ENCODE results near the gene OR4X2. TPM values are rescaled to one million over a fixed set of nuclear protein-coding genes. Genes with fewer than 3 reads are reported as not detected.
"Not testable (repeated sequence)": the region's sequence is repeated elsewhere in the genome, so short reads cannot be mapped to it uniquely, and the experiment has no call there.

OR4X2 gene
- total RNA-seq, 2 experiments from 2014 or later, result not detected

GRCh38 chr11:48216510-48216909, 28.4 kb upstream of the OR4X2 start, which contains the start of gene OR4B1:
TSS of gene OR4B1 (plus strand) at chr11:48216810. CDS start at chr11:48216810, 0 bp downstream.
- no peak for TF ChIP-seq CTCF (IDR thresholded peaks at IDR 0.05)
- POLR2A ChIA-PET, result no interaction called here

GRCh38 chr11:48228761-48229160, 16.1 kb upstream of the OR4X2 start:
- H3K4me3 Mint-ChIP-seq, result no peak overlapping the region
- POLR2A ChIA-PET, result no interaction called here

More at GRCh38 chr11:48216510-48216909, 28.4 kb upstream of the OR4X2 start, which contains the start of gene OR4B1:
- no peaks in the 10 kb centered on the region for H3K9me3 Mint-ChIP-seq
- no peaks in the 10 kb centered on the region for H3K4me1 Mint-ChIP-seq (ENCODE audit: low read depth)
- no peaks in the 10 kb centered on the region for H3K36me3 Mint-ChIP-seq (ENCODE audit: low read depth)
- no peaks in the 10 kb centered on the region for H3K27me3 Mint-ChIP-seq
- Histone ChIP-seq H3K36me3 (ENCODE audit: insufficient read depth, low read length) (no peaks in the 10 kb centered on the region), H3K27ac (ENCODE audit: low read depth in 1 of 2, low read length in 2 of 2) (no peak within 1 kb of the TSS), H3K4me1 (ENCODE audit: insufficient read depth, low read length) (no peaks in the 10 kb centered on the region), H3K27me3 (ENCODE audit: control insufficient read depth in 1 of 2, insufficient read depth in 2 of 2, low read length in 2 of 2) (peaks cover 5 to 11% of the 10 kb centered on the region in 2 experiments), H3K4me3 (ENCODE audit: low read length) (no peak within 1 kb of the TSS), H3K9me3 (ENCODE audit: control insufficient read depth in 1 of 2, insufficient read depth in 1 of 2, low read length in 2 of 2) (no peaks in the 10 kb centered on the region)
- H3K27ac Mint-ChIP-seq, result no peak within 1 kb of the TSS
- DNase-seq (no peak), ATAC-seq (ENCODE audit: poor library complexity) (no peak)
- H3K4me3 Mint-ChIP-seq, result no peak within 1 kb of the TSS
- CTCF ChIA-PET, result no interaction called here
- intact Hi-C loops (cut with DNase I, micrococcal nuclease), result no loop called here

GRCh38 chr11:48230057-48230456, 14.8 kb upstream of the OR4X2 start:
- H3K27ac ChIP-seq (ENCODE audit: low read depth in 1 of 2, low read length in 2 of 2); H3K36me3 Mint-ChIP-seq (ENCODE audit: low read depth); DNase-seq; POLR2A ChIA-PET; H3K36me3 ChIP-seq (ENCODE audit: insufficient read depth, low read length); H3K27ac Mint-ChIP-seq; H3K4me1 ChIP-seq (ENCODE audit: insufficient read depth, low read length); ATAC-seq (ENCODE audit: poor library complexity); H3K27me3 ChIP-seq (ENCODE audit: control insufficient read depth in 1 of 2, insufficient read depth in 2 of 2, low read length in 2 of 2); intact Hi-C loops (cut with DNase I, micrococcal nuclease); H3K4me1 Mint-ChIP-seq (ENCODE audit: low read depth); H3K9me3 Mint-ChIP-seq; CTCF ChIA-PET; H3K4me3 ChIP-seq (ENCODE audit: low read length); H3K4me3 Mint-ChIP-seq: not testable (repeated sequence)
- H3K27me3 Mint-ChIP-seq, result peaks cover 29% of the 10 kb centered on the region
- peaks cover 0 to 14% of the 10 kb centered on the region in 2 experiments for H3K9me3 ChIP-seq (ENCODE audit: control insufficient read depth in 1 of 2, insufficient read depth in 1 of 2, low read length in 2 of 2)

More at GRCh38 chr11:48228761-48229160, 16.1 kb upstream of the OR4X2 start:
- ATAC-seq (ENCODE audit: poor library complexity) (no peak), DNase-seq (peak in 1 of 14 experiments; percentile 6)
- no peaks in the 10 kb centered on the region for H3K4me1 Mint-ChIP-seq (ENCODE audit: low read depth)
- H3K27ac ChIP-seq (ENCODE audit: low read depth in 1 of 2, low read length in 2 of 2), result no peak overlapping the region
- H3K9me3 Mint-ChIP-seq, result no peaks in the 10 kb centered on the region
- H3K9me3 ChIP-seq (ENCODE audit: control insufficient read depth in 1 of 2, insufficient read depth in 1 of 2, low read length in 2 of 2), result peaks cover 0 to 14% of the 10 kb centered on the region in 2 experiments
- H3K36me3 ChIP-seq (ENCODE audit: insufficient read depth, low read length), result no peaks in the 10 kb centered on the region
- no peak overlapping the region for H3K27ac Mint-ChIP-seq
- no peak overlapping the region for H3K4me3 ChIP-seq (ENCODE audit: low read length)
- CTCF ChIA-PET, result no interaction called here
- no peaks in the 10 kb centered on the region for H3K4me1 ChIP-seq (ENCODE audit: insufficient read depth, low read length)
- intact Hi-C loops (cut with DNase I, micrococcal nuclease), result no loop called here
- H3K27me3 ChIP-seq (ENCODE audit: control insufficient read depth in 1 of 2, insufficient read depth in 2 of 2, low read length in 2 of 2), result no peaks in the 10 kb centered on the region
- H3K27me3 Mint-ChIP-seq, result peaks cover 19% of the 10 kb centered on the region
- no peaks in the 10 kb centered on the region for H3K36me3 Mint-ChIP-seq (ENCODE audit: low read depth)
- TF ChIP-seq CTCF (IDR thresholded peaks at IDR 0.05), result no peak

GRCh38 chr11:48237727-48238126, 7.2 kb upstream of the OR4X2 start:
- no peak for DNase-seq
- H3K36me3 ChIP-seq (ENCODE audit: insufficient read depth, low read length), result no peaks in the 10 kb centered on the region
- ATAC-seq (ENCODE audit: poor library complexity), result no peak
- no peak overlapping the region for H3K27ac ChIP-seq (ENCODE audit: low read depth in 1 of 2, low read length in 2 of 2)
- H3K4me3 ChIP-seq (ENCODE audit: low read length), result no peak overlapping the region
- TF ChIP-seq CTCF (IDR thresholded peaks at IDR 0.05), result no peak
- peaks cover 5 to 10% of the 10 kb centered on the region in 2 experiments for H3K27me3 ChIP-seq (ENCODE audit: control insufficient read depth in 1 of 2, insufficient read depth in 2 of 2, low read length in 2 of 2)
- ChIA-PET POLR2A (no interaction called here), CTCF (no interaction called here)
- no peaks in the 10 kb centered on the region for H3K4me1 Mint-ChIP-seq (ENCODE audit: low read depth)
- H3K4me3 Mint-ChIP-seq, result no peak overlapping the region
- H3K27me3 Mint-ChIP-seq, result peaks cover 59% of the 10 kb centered on the region
- H3K36me3 Mint-ChIP-seq (ENCODE audit: low read depth), result no peaks in the 10 kb centered on the region
- H3K4me1 ChIP-seq (ENCODE audit: insufficient read depth, low read length), result no peaks in the 10 kb centered on the region
- H3K9me3 Mint-ChIP-seq, result peaks cover 4% of the 10 kb centered on the region
- no peak overlapping the region for H3K27ac Mint-ChIP-seq
- intact Hi-C loops (cut with DNase I, micrococcal nuclease), result no loop called here
- H3K9me3 ChIP-seq (ENCODE audit: control insufficient read depth in 1 of 2, insufficient read depth in 1 of 2, low read length in 2 of 2), result peaks cover 0 to 9% of the 10 kb centered on the region in 2 experiments
